ENCODE measurements around the gene MBTD1. TPM values are rescaled to one million over a fixed set of nuclear protein-coding genes. Genes with fewer than 3 reads are reported as not detected.
A peak's percentile ranks its signal among the peaks of the same experiment; 100 is the strongest.

MBTD1 gene
- total RNA-seq, 4 donors from 2014 or later = 4.6 to 9.8 (median 7.6) TPM

DNA sequence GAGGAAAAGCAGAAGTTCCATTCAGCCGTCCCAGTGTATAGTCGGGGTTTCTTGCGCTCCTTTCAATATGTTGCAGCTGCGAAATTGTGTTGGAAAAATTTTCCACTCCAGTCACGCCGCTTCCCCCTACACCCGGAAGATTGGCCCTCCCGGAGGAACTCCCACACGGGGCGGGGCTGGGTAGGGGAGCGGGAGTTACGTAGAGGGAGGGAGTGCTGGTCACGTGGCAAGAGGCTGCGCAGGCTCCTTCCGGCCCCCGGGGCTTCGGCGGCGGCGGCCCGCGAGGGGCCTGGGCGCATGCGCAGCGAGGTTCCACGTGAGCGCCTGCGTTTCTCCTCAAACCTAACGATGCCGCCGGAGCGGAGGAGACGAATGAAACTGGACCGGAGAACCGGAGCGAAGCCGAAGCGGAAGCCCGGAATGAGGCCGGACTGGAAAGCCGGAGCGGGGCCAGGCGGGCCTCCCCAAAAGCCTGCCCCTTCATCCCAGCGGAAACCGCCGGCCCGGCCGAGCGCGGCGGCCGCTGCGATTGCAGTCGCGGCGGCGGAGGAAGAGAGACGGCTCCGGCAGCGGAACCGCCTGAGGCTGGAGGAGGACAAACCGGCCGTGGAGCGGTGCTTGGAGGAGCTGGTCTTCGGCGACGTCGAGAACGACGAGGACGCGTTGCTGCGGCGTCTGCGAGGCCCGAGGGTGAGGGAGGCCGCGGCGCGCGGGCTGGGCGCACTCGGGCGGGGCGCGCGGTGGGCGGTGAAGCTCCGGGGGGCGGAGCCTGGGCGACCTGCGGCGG, 581 bp upstream of the MBTD1 start, which contains the start of gene UTP18:
UTP18 (plus strand) TSS at position 310 of the 787 bp plus-strand sequence; CDS start at position 349, 39 bp downstream.
- H3K4me1 ChIP-seq = peaks cover 41 to 44% of the 10 kb centered on the region in 2 donors
- H3K27ac ChIP-seq = peak within 1 kb of the TSS; percentile 89 to 99 (median 96)
- DNase-seq (peak; percentile 96 to 97), ATAC-seq (peak; percentile 95 to 96)
- no peaks in the 10 kb centered on the region for H3K27me3 ChIP-seq
- peak within 1 kb of the TSS; percentile 72 to 99 (median 94) for H3K4me3 ChIP-seq
- TF ChIP-seq POLR2A (IDR thresholded peaks at IDR 0.05) = peak; percentile 64 to 76
- TF ChIP-seq, protein P1, sequence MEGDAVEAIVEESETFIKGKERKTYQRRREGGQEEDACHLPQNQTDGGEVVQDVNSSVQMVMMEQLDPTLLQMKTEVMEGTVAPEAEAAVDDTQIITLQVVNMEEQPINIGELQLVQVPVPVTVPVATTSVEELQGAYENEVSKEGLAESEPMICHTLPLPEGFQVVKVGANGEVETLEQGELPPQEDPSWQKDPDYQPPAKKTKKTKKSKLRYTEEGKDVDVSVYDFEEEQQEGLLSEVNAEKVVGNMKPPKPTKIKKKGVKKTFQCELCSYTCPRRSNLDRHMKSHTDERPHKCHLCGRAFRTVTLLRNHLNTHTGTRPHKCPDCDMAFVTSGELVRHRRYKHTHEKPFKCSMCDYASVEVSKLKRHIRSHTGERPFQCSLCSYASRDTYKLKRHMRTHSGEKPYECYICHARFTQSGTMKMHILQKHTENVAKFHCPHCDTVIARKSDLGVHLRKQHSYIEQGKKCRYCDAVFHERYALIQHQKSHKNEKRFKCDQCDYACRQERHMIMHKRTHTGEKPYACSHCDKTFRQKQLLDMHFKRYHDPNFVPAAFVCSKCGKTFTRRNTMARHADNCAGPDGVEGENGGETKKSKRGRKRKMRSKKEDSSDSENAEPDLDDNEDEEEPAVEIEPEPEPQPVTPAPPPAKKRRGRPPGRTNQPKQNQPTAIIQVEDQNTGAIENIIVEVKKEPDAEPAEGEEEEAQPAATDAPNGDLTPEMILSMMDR (IDR thresholded peaks at IDR 0.05 in 4 of 5, conservative IDR thresholded peaks at IDR 0.05 in 1 of 5) = peak in 1 of 5 experiments; percentile 40
- no peaks in the 10 kb centered on the region for H3K9me3 ChIP-seq
- intact Hi-C loops (cut with DNase I; ENCODE audit: low total_unique reads) (loop anchor here (2.0 to 5.0 kb wide), 2 partner anchors 94 to 108 kb away; partner anchors contain the start of genes NME1 and NME2), in situ Hi-C loops (cut with MboI; ENCODE audit: low sequenced_read_pairs in 4 of 4) (no loop called here)
- no peaks in the 10 kb centered on the region for H3K36me3 ChIP-seq

DNA sequence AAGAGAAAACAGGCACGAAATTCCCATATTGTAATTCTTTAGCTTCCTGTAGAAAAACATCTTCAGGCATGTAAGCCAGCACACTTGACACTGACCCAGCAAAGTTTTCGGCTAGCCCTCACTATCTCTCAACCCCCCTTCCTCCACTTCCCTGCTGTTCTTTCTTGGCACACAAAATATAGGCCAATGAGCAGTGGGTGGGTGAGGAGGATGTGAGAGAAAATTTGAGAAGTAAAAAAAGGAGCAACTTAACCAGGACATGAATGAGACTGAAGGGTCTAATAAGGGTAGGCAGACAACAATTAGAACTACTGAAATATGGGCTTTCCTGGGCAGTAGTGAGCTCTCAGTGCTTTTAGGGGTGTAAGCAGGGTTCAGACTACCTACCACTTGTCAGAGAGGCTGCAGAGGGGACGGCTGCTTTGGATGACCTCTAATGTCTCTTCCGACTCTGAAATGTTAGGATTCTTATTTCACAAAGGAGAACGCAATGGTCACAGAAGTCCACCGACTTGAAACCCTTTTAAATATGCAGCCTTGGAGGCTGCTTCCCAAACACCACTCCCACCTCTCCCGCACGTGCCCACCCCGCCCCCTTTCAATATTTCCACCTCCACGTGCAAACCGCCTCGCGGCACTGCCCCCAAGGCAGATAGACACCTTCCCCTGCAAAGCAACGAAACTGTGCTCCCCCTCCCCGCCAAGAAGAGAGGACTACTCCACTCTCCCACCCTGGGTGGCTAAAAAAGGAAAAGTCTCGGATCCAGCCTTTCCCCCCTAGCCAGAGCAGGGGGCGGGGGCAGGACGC, 889 bp downstream of the MBTD1 start:
- DNase-seq (peak in 1 of 2 donors; percentile 21), ATAC-seq (no peak)
- Histone ChIP-seq H3K4me1 (peaks cover 41 to 48% of the 10 kb centered on the region in 2 donors), H3K9me3 (no peaks in the 10 kb centered on the region), H3K27me3 (no peaks in the 10 kb centered on the region), H3K36me3 (peaks cover 0 to 11% of the 10 kb centered on the region in 2 donors), H3K4me3 (peak overlapping the region; percentile 72 to 99 (median 94)), H3K27ac (peak overlapping the region; percentile 89 to 99 (median 96))
- in situ Hi-C loops (cut with MboI; ENCODE audit: low sequenced_read_pairs in 4 of 4) (no loop called here), intact Hi-C loops (cut with DNase I; ENCODE audit: low total_unique reads) (no loop called here)
- TF ChIP-seq POLR2A (IDR thresholded peaks at IDR 0.05) = no peak
- TF ChIP-seq, protein P1 (IDR thresholded peaks at IDR 0.05 in 4 of 5, conservative IDR thresholded peaks at IDR 0.05 in 1 of 5) = no peak

DNA sequence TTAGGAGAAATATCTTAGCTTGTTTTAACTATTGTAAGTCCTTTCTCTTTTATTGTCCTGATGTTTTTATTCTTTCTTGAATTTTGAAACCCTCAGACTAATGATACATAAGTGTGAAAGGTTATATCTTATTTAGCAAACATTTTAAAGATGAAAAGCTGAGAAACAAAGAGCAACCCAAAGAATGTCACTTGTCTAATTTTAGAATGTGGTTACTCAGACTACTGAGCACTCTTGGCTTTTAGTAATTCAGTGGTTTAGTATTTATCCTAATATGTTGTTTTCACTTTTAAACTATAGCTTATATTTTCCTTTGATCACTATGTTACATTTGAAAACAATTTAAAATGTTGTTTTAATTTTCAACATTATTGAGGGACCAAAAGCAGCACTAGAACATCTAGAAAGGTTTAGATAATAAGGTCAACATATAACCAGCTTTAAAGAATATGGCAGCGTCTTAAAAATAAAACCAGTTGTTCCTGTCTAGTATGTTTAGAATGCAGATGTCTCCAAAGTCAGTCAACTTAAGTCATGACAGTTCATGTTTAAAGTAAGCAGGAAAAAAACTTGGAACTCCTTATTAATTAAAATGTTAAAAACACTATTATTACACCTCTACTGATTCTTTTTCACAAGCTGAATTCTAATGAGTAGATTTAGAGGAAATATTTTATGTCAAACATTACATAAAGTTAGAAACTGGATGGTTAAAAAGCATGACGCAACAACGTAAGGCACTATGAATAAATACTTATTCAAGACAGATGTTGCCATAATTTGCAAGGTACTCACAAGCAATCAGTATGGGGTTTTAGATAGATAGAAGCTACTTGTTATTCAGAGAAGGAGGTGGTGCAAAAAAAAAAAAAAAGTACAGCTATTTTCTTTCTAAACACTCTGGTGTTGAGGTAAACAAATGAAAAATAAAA, 2.4 kb downstream of the MBTD1 start:
- H3K4me3 ChIP-seq = no peak overlapping the region
- H3K9me3 ChIP-seq = no peaks in the 10 kb centered on the region
- DNase-seq (no peak), ATAC-seq (no peak)
- peaks cover 38 to 48% of the 10 kb centered on the region in 2 donors for H3K4me1 ChIP-seq
- TF ChIP-seq, protein P1 (IDR thresholded peaks at IDR 0.05 in 4 of 5, conservative IDR thresholded peaks at IDR 0.05 in 1 of 5) = no peak
- no peak for TF ChIP-seq POLR2A (IDR thresholded peaks at IDR 0.05)
- in situ Hi-C loops (cut with MboI; ENCODE audit: low sequenced_read_pairs in 4 of 4) = no loop called here
- peaks cover 0 to 16% of the 10 kb centered on the region in 2 donors for H3K36me3 ChIP-seq
- no peaks in the 10 kb centered on the region for H3K27me3 ChIP-seq
- intact Hi-C loops (cut with DNase I; ENCODE audit: low total_unique reads) = no loop called here
- peak overlapping the region in 3 of 4 donors; percentile 7 to 99 (median 39) for H3K27ac ChIP-seq

DNA sequence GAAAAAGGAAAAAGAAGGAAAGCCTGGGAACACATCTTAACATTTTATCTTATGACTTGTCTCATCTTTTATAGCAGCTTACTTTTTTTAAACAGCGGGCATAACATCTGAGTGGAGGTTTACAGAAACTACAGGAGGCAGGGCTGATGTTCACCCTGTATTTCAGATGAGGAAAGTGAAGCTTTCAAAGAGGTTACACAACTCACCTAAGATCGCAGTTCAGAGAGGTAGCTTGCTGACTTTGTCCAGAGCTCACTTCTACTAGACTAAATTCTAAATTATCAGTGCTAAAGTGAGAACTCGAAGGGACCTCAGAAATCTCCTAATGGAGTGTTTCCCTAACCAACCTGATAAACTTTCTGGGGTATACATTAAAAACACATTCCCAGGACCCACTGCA, 3.7 kb downstream of the MBTD1 start:
- H3K4me3 ChIP-seq = no peak overlapping the region
- DNase-seq = no peak
- TF ChIP-seq, protein P1 (IDR thresholded peaks at IDR 0.05 in 4 of 5, conservative IDR thresholded peaks at IDR 0.05 in 1 of 5) = no peak
- no peak for TF ChIP-seq POLR2A (IDR thresholded peaks at IDR 0.05)
- in situ Hi-C loops (cut with MboI; ENCODE audit: low sequenced_read_pairs in 4 of 4) = no loop called here
- no peaks in the 10 kb centered on the region for H3K9me3 ChIP-seq
- H3K27me3 ChIP-seq = no peaks in the 10 kb centered on the region
- H3K36me3 ChIP-seq = peaks cover 0 to 16% of the 10 kb centered on the region in 2 donors
- intact Hi-C loops (cut with DNase I; ENCODE audit: low total_unique reads) = no loop called here
- H3K27ac ChIP-seq = no peak overlapping the region
- H3K4me1 ChIP-seq = peaks cover 32 to 38% of the 10 kb centered on the region in 2 donors
- ATAC-seq = no peak

Measured in gastrocnemius medialis (tissue), 4 donors.